Activated naive CD4-positive, alpha-beta T cell treated with anti-CD3 and anti-CD28 coated beads, Interleukin-2, amount 50 U/mL, for 16 hours (primary cell): ENCODE results near the gene GDF10.

Experiments
- DNase-seq: peaks from one replicate; pipeline ENCODE4 v3.0.0-alpha.2; 2020

Gene GDF10

DNA sequence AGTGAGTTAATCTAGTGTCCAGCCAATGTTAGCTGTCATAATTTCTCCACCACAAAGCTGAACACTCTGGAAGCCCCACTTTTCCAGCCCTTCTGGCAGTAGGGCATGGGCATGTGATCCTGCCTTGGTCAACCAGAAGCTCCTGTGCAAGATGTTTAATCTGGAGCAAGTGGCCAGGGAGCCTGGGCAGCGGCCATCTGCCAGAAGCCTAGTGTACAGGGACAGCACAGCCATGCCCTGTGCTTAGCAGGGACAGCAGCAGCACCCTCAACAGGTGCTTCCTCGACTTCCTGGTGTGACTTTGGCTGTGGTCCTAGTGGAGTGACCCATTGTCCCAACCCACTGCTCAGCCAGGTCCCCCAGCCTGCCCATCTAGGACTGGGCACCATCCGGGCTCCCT is 58.5 kb downstream of the GDF10 start:
- no peak for DNase-seq

DNA sequence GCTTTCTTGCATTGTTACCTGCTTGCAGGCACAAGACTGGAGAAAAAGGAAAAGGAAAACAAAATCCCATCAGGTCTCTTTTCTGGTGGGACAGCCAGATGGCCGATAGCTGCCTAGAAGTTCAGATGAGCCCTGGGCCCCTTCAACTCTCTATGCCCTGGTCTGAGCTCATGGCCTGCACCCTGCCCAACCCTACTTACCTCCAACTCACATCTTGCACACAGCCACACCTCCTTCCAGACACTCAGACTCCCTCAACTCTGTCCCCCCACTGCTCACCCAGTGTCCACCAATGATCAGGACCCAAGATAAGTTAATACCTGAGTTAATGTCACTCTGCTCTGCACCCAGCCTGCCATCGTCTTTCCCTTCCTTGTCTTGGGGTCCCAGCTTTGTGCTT is 59.1 kb downstream of the GDF10 start:
- no peak for DNase-seq

- no peak for DNase-seq
These were observed 59.8 kb downstream of the GDF10 start for GRCh38 chr10:47359626-47360418.

DNA sequence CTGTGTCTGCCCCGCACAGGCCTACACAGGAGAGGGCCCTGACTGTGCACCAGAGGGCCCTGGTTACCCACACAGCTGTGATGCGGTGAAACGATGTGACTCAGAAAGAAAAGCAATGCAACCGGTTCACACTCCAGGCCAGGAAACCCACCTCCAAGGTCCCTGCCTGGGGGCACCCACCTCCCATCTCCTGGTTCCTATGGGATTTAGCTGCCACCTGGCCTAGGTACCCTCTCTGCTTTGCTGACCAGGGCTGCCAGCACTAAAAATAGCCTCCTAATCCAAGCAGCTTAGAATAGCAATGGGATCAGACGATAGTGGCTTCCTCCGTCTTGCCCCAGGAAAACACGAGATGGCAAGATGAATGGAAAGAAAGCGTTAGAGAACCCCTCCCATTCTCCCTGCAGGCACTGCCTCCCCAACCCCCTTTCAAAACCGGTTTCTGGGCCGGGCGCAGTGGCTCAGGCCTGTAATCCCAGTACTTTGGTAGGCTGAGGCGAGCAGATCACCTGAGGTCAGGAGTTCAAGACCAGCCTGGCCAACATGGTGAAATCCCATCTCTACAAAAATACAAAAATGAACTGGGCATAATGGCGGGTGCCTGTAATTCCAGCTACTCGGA is 60.5 kb downstream of the GDF10 start:
- no peak for DNase-seq

DNA sequence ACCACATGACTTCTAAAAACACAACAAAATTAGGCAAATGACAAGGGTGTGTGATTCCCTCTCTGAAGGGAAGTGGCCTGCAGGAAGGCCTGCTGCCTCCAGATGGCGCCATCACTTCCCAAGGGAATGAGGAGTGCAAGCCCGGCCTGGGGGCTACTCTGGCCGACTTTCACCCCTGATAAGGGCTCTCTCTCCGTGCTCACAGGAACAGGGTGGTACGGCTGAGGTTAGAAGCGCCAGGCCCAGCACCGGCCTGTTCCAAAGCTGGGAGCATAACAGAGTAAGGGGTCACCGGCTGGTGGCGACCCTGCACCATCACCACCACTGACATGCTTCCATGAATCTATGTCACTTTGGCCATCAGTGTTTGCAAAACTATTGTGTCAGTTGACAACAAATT is 61.3 kb downstream of the GDF10 start:
- no peak for DNase-seq

- DNase-seq = no peak
These were observed 62.2 kb downstream of the GDF10 start for GRCh38 chr10:47362199-47362598.
